GM12878 (cell line): ENCODE data around the gene NRG3.

ENCODE experiments used
- IRF5 ChIP-seq: fragments of 450-650 bp; IDR thresholded peaks from 2 replicates; pipeline ENCODE4 v1.6.1; 2017; ENCODE audit warnings: borderline replicate concordance
- PKNOX1 ChIP-seq: fragments of 450-650 bp; IDR thresholded peaks from 2 replicates; pipeline ENCODE4 v1.6.1; 2016; ENCODE audit warnings: mild to moderate bottlenecking

- TF ChIP-seq PKNOX1 (no peak), IRF5 (no peak)
Measured at GRCh38 chr10:82538272-82538671, 663.3 kb downstream of the NRG3 start.
